GM10248 (cell line): ENCODE measurements around the gene OBI1.

Experiments
- CTCF ChIA-PET: fragments of 300-600 bp; sonication (Branson Sonifier 250); formaldehyde crosslinking; extraction: SDS; loops from one replicate; lab custom pipeline; 2021; ENCODE audit warnings: antibody characterized with exemption; lab: Yijun Ruan, JAX
- POLR2A ChIA-PET: fragments of 350-650 bp; sonication (Branson Sonifier 250); formaldehyde crosslinking; extraction: SDS; loops from one replicate; lab custom pipeline; 2020; ENCODE audit warnings: antibody characterized with exemption; lab: Yijun Ruan, JAX
- DNase-seq: peaks from one replicate; pipeline ENCODE4 v3.0.0; 2012; ENCODE audit errors: extremely low spot score
- CTCF ChIP-seq: IDR thresholded peaks from 2 replicates; pipeline ENCODE4 v1.5.1; 2012; ENCODE audit warnings: mild to moderate bottlenecking, low read depth; ENCODE audit errors: extremely low read depth, missing control alignments, control extremely low read depth

OBI1 gene

GRCh38 chr13:78658630-78659449 is at the start of gene OBI1:
Gene OBI1 (minus strand): TSS chr13:78659155. CDS start chr13:78659120, 35 bp downstream.
- ChIA-PET CTCF (interaction anchor here (1.1 kb wide), 1 partner anchor 21 kb away, joined by 3 read pairs; no protein-coding TSS in a partner anchor), POLR2A (no interaction called here)
- no peak for TF ChIP-seq CTCF
- DNase-seq = peak; percentile 90

- DNase-seq = no peak
- CTCF ChIA-PET = no interaction called here
- POLR2A ChIA-PET = no interaction called here
- no peak for TF ChIP-seq CTCF
These were observed 42.4 kb upstream of the OBI1 start for GRCh38 chr13:78701383-78701782.

- CTCF ChIA-PET = no interaction called here
- DNase-seq = no peak
- POLR2A ChIA-PET = no interaction called here
- TF ChIP-seq CTCF = no peak
These were observed 41.4 kb upstream of the OBI1 start for GRCh38 chr13:78700121-78700910.

GRCh38 chr13:78689011-78689410 is 30.1 kb upstream of the OBI1 start:
- DNase-seq = no peak
- POLR2A ChIA-PET = no interaction called here
- CTCF ChIA-PET = interaction anchor here (1.3 kb wide), 1 partner anchor 25 kb away, joined by 3 read pairs; no protein-coding TSS in a partner anchor
- peak; percentile 6 for TF ChIP-seq CTCF

- CTCF ChIA-PET = no interaction called here
These were observed 27.5 kb upstream of the OBI1 start for GRCh38 chr13:78686461-78686860.

More at GRCh38 chr13:78686461-78686860, 27.5 kb upstream of the OBI1 start:
- no peak for DNase-seq
- TF ChIP-seq CTCF = no peak
- POLR2A ChIA-PET = no interaction called here
